HT-29 (cell line): Measurements from ENCODE around the gene ITSN1. TPM values are rescaled to one million over a fixed set of nuclear protein-coding genes. Genes with fewer than 3 reads are reported as not detected.
"Not testable (repeated sequence)": the region's sequence is repeated elsewhere in the genome, so short reads cannot be mapped to it uniquely, and the experiment has no call there.

ENCODE experiments used
- DNase-seq: peaks from one replicate; pipeline ENCODE4 v3.0.0-alpha.2; 2015; ENCODE audit warnings: low spot score
- total RNA-seq: library from RNA; depleted of rRNA; stranded (reverse); fragments of >200 nt; shearing (Covaris generic); gene quantifications from 2 replicates; pipeline ENCODE4 v1.2.3, GENCODE V29; 2014; rRNA removed

Gene ITSN1
- total RNA-seq = 12.4 and 19.6 TPM in 2 replicates

GRCh38 chr21:33642027-33642895, at the start of gene ITSN1:
Gene ITSN1 (plus strand): TSS chr21:33642501. CDS start chr21:33718829, 76,328 bp downstream.
- peak; percentile 96 for DNase-seq

- no peak for DNase-seq
These were observed 44.2 kb upstream of the ITSN1 start for GRCh38 chr21:33598051-33598450.

GRCh38 chr21:33608559-33608958, 33.7 kb upstream of the ITSN1 start:
- DNase-seq = no peak

GRCh38 chr21:33611006-33611744, 31.1 kb upstream of the ITSN1 start:
- no peak for DNase-seq

- DNase-seq = not testable (repeated sequence)
These were observed 24.7 kb upstream of the ITSN1 start for GRCh38 chr21:33617565-33617964.

GRCh38 chr21:33618407-33618806, 23.9 kb upstream of the ITSN1 start:
- no peak for DNase-seq

- no peak for DNase-seq
These were observed 22.6 kb upstream of the ITSN1 start for GRCh38 chr21:33619726-33620125.

- no peak for DNase-seq
These were observed 20.0 kb upstream of the ITSN1 start for GRCh38 chr21:33622253-33622652.

- not testable (repeated sequence) for DNase-seq
These were observed 16.1 kb upstream of the ITSN1 start for GRCh38 chr21:33626151-33626550.

- no peak for DNase-seq
These were observed 8.0 kb upstream of the ITSN1 start for GRCh38 chr21:33634254-33634653.

GRCh38 chr21:33640697-33641351, 1.5 kb upstream of the ITSN1 start:
- no peak for DNase-seq

GRCh38 chr21:33641352-33642026, 812 bp upstream of the ITSN1 start, which contains the start of gene CRYZL1:
Gene CRYZL1 (minus strand): TSS chr21:33641741. CDS start chr21:33631551, 10,190 bp downstream.
- DNase-seq = peak; percentile 97

- peak; percentile 23 for DNase-seq
These were observed 776 bp downstream of the ITSN1 start for GRCh38 chr21:33642896-33643657.

GRCh38 chr21:33643658-33644311, 1.5 kb downstream of the ITSN1 start:
- no peak for DNase-seq

- no peak for DNase-seq
These were observed 2.2 kb downstream of the ITSN1 start for GRCh38 chr21:33644383-33645074.

GRCh38 chr21:33645730-33646129, 3.4 kb downstream of the ITSN1 start:
- no peak for DNase-seq

- DNase-seq = no peak
These were observed 5.3 kb downstream of the ITSN1 start for GRCh38 chr21:33647587-33647986.

- DNase-seq = no peak
These were observed 6.3 kb downstream of the ITSN1 start for GRCh38 chr21:33648555-33648954.

- no peak for DNase-seq
These were observed 7.9 kb downstream of the ITSN1 start for GRCh38 chr21:33650230-33650629.
